Transverse colon (tissue), 4 donors: ENCODE measurements around the gene MFAP3L.

Source experiments
- EP300 ChIP-seq: sonication (generic); formaldehyde crosslinking; IDR thresholded peaks from one replicate; pipeline ENCODE4 v1.6.1; 2017; ENCODE audit warnings: antibody characterized with exemption, low read depth
- POLR2A ChIP-seq: fragments of 450-650 bp; IDR thresholded peaks from one replicate; pipeline ENCODE4 v1.6.1; 2016; ENCODE audit warnings: antibody characterized with exemption, mild to moderate bottlenecking, moderate library complexity
- POLR2AphosphoS5 ChIP-seq, 3 donors: sonication (generic); formaldehyde crosslinking; IDR thresholded peaks; one replicate each; pipeline ENCODE4 v1.6.1; 2016; ENCODE audit warnings: antibody characterized with exemption in 3 of 3
- TF ChIP-seq, protein P1 (sequence below), 5 experiments: fragments of 200-600 bp in 3 of 5; fragments of 450-650 bp in 2 of 5; sonication (generic) in 3 of 5; IDR thresholded peaks; 1 replicate in 2 of 5; 2 replicates in 3 of 5; pipeline ENCODE4 v1.5.1; 2016 to 2017; ENCODE audit warnings: antibody characterized with exemption in 5 of 5, inconsistent platforms in 3 of 5, mild to moderate bottlenecking in 2 of 5, moderate library complexity in 1 of 5

DNA sequence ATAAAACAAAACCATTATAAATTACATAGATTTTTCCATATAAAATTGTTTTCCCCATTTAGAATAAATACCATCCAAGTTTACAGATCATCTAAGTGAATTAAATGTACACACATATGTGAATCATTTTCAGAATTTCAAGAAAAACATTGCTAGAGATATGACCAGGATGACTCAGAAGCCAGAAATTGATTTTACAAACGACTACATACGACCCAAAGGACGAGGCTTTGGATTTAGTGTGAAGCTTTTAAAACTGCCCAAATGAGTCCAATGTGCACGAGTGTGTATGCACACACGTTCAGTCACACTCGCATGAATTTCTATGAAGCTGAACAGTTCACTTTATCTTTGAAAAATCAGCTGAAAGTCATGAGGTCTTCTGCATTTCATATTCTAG is 37.9 kb downstream of the MFAP3L start:
- TF ChIP-seq, protein P1, sequence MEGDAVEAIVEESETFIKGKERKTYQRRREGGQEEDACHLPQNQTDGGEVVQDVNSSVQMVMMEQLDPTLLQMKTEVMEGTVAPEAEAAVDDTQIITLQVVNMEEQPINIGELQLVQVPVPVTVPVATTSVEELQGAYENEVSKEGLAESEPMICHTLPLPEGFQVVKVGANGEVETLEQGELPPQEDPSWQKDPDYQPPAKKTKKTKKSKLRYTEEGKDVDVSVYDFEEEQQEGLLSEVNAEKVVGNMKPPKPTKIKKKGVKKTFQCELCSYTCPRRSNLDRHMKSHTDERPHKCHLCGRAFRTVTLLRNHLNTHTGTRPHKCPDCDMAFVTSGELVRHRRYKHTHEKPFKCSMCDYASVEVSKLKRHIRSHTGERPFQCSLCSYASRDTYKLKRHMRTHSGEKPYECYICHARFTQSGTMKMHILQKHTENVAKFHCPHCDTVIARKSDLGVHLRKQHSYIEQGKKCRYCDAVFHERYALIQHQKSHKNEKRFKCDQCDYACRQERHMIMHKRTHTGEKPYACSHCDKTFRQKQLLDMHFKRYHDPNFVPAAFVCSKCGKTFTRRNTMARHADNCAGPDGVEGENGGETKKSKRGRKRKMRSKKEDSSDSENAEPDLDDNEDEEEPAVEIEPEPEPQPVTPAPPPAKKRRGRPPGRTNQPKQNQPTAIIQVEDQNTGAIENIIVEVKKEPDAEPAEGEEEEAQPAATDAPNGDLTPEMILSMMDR (IDR thresholded peaks at IDR 0.05) = no peak
- TF ChIP-seq POLR2A (no peak), EP300 (no peak), POLR2AphosphoS5 (IDR thresholded peaks at IDR 0.05) (no peak)
